IPS DF 6.9 (cell line): ENCODE results near the gene GRID1.

Experiments
- DNase-seq: peaks from one replicate; pipeline ENCODE4 v3.0.0-alpha.2; 2013; ENCODE audit warnings: low read depth, low spot score
- H3K27ac ChIP-seq: one replicate; pipeline ENCODE4 v1.5.1; 2013; ENCODE audit warnings: low read length, control low read depth
- H3K27me3 ChIP-seq: 2 replicates; pipeline ENCODE4 v1.6.1; 2013; ENCODE audit warnings: mild to moderate bottlenecking, low read length; ENCODE audit not compliant: control insufficient read depth, insufficient read depth
- H3K36me3 ChIP-seq: 2 replicates; pipeline ENCODE4 v1.6.1; 2013; ENCODE audit warnings: low read length; ENCODE audit not compliant: control insufficient read depth, insufficient read depth
- H3K4me1 ChIP-seq: 2 replicates; pipeline ENCODE4 v1.6.1; 2013; ENCODE audit warnings: low read length; ENCODE audit not compliant: control insufficient read depth, insufficient read depth
- H3K4me3 ChIP-seq: 2 replicates; pipeline ENCODE4 v1.5.1; 2013; ENCODE audit warnings: mild to moderate bottlenecking, low read length
- H3K9me3 ChIP-seq: 2 replicates; pipeline ENCODE4 v1.6.1; 2013; ENCODE audit warnings: low read length, inconsistent platforms; ENCODE audit not compliant: control insufficient read depth, insufficient read depth
- WGBS: extraction: QIAGEN DNeasy Blood & Tissue Kit; methylation state at CpG from one replicate; pipeline ENCODE4 v1.1.7; 2013; ENCODE audit warnings: mixed read lengths, missing lambda C conversion rate; ENCODE audit not compliant: insufficient read length, insufficient coverage; 5-methylcytosine and 5-hydroxymethylcytosine counted together

GRID1 gene

DNA sequence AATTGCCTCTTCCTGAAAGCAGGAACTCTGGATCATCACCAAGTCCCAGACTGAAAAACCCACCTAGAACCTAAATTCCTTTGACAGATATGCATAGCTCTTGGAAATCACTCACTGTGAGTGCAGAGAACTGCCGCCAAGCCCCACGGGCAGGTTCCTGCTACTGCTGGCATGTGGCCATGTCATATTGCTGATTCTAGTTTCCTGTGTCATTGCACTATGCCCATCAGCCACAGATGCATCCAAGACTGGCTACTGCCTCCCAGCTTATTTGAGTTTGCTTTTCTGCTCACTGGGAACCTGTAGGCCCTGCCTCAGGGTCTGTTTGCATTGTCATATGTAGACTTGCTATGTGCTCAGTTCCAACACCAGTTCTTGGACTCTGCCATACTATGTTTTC lies 786.0 kb downstream of the GRID1 start:
- H3K36me3 ChIP-seq: no peaks in the 10 kb centered on the region
- no CpG with 5 or more reads among the region's 2 CpGs for WGBS
- DNase-seq: no peak
- no peaks in the 10 kb centered on the region for H3K9me3 ChIP-seq
- H3K27ac ChIP-seq: no peak overlapping the region
- no peak overlapping the region for H3K4me3 ChIP-seq
- no peaks in the 10 kb centered on the region for H3K4me1 ChIP-seq
- H3K27me3 ChIP-seq: no peaks in the 10 kb centered on the region

- DNase-seq: no peak
- H3K9me3 ChIP-seq: no peaks in the 10 kb centered on the region
- H3K27me3 ChIP-seq: no peaks in the 10 kb centered on the region
- no peaks in the 10 kb centered on the region for H3K4me1 ChIP-seq
- no CpG with 5 or more reads among the region's 2 CpGs for WGBS
- H3K27ac ChIP-seq: no peak overlapping the region
- H3K4me3 ChIP-seq: no peak overlapping the region
- no peaks in the 10 kb centered on the region for H3K36me3 ChIP-seq
Measured at GRCh38 chr10:85578860-85579259, 787.7 kb downstream of the GRID1 start.

DNA sequence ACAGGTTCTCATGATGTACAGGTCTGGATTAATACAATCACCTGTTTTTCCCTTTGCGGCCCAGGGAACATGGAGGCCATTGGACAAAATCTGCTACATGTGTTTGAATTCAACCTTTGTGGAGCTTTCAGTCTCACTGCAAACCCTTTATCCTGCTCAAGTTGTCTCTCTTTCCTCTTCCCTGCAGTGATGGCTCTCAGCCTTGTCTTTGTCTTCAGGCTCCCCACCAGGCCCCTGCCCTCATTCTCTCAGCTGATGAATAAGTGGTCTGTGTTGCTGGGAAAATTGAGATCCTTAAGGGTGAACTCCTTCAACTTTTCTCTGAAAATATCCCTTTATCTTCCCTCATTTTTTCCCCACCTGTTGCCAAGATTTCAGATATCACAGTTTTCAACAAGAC lies 791.2 kb downstream of the GRID1 start:
- no peak for DNase-seq
- H3K9me3 ChIP-seq: no peaks in the 10 kb centered on the region
- H3K27me3 ChIP-seq: no peaks in the 10 kb centered on the region
- no peak overlapping the region for H3K4me3 ChIP-seq
- no peaks in the 10 kb centered on the region for H3K36me3 ChIP-seq
- no peaks in the 10 kb centered on the region for H3K4me1 ChIP-seq
- no peak overlapping the region for H3K27ac ChIP-seq
- no CpG with 5 or more reads among the region's 1 CpG for WGBS

DNA sequence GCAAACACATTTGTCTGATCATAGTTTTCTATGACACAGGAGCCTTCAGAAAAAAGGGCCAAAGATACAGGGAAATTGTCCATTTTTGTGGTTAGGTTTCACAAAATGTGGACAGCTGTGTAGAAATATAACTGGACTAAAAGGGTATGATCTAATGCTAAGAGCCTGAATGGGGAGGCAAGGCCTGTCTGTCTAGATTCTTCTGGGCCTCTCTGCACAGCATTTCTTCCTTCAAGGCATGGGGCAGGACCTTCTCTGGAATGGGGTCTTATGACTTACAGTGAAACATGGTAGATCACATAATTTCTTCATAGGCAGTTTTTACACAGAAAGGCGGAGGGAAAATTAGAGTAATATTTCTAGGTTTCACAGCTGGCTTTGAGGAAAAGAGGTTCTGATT lies 795.7 kb downstream of the GRID1 start:
- H3K9me3 ChIP-seq: no peaks in the 10 kb centered on the region
- no peaks in the 10 kb centered on the region for H3K36me3 ChIP-seq
- no peaks in the 10 kb centered on the region for H3K4me1 ChIP-seq
- H3K27ac ChIP-seq: no peak overlapping the region
- DNase-seq: no peak
- no CpG with 5 or more reads among the region's 1 CpG for WGBS
- H3K4me3 ChIP-seq: no peak overlapping the region
- no peaks in the 10 kb centered on the region for H3K27me3 ChIP-seq

DNA sequence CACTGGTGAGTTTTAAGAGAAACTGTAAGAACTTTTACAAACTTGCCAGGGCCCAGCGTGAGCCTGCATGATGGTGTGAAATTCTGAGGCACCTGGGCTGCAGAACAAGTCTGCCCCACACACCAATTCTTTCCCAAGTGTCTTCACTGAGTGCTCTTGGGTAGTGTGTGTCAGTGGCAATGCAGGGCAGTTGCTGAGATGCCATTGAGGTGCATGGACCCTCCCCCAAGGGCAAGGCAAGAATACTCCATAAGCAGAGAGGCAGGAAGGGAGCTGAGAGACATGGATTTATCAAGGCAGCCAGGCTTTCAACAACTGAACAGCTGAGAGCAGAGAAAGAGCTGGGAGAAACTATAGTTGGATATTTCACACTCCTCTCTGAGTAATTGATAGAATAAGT lies 801.2 kb downstream of the GRID1 start:
- no CpG with 5 or more reads among the region's 1 CpG for WGBS
- DNase-seq: no peak
- Histone ChIP-seq H3K27ac (no peak overlapping the region), H3K27me3 (no peaks in the 10 kb centered on the region), H3K4me1 (peaks cover 1% of the 10 kb centered on the region; the same call in 1 of the 2 replicates), H3K9me3 (no peaks in the 10 kb centered on the region), H3K4me3 (no peak overlapping the region), H3K36me3 (no peaks in the 10 kb centered on the region)

DNA sequence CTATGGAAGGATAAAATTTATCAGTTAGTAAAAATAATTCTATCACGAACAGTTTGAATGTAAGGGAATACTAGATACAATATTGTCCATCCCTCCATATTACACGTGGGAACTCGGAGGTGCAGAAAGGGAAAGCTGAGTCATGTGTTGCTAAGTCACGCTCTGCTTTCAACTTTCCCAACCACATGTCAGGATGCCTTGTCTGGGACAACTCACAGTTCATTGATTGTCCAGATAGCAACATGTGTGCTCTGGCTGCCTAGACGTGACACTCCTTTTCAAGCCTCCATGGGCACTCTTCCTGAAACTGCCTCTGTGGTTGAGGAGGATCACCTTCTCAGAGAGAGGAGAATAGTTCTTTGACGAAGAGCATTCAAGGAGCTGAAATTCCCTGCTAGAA lies 808.1 kb downstream of the GRID1 start:
- WGBS: no CpG with 5 or more reads among the region's 6 CpGs
- no peak overlapping the region for H3K27ac ChIP-seq
- H3K9me3 ChIP-seq: no peaks in the 10 kb centered on the region
- H3K4me1 ChIP-seq: no peaks in the 10 kb centered on the region
- no peak for DNase-seq
- no peaks in the 10 kb centered on the region for H3K36me3 ChIP-seq
- H3K27me3 ChIP-seq: no peaks in the 10 kb centered on the region
- H3K4me3 ChIP-seq: no peak overlapping the region

DNA sequence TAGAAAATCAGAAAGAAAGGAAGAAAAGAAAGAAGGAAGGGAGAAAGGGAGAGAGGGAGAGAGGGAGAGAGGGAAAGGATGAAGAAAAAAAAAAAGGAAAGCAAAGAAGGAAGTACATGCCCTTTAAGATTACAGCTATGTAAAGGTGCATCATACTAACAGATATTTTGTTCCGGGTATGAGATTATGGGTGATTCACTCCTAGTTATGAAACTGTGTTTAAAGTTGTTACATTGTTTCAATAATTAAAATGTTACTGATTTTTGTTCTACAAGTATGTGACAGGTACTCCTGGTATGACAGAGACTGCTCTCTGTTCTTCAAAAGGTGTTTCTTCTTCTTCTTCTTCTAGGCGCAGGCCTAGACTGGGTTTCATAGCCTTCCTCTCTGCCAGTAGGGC lies 808.9 kb downstream of the GRID1 start:
- Histone ChIP-seq H3K9me3 (no peaks in the 10 kb centered on the region), H3K36me3 (no peaks in the 10 kb centered on the region), H3K27me3 (no peaks in the 10 kb centered on the region), H3K4me1 (no peaks in the 10 kb centered on the region), H3K27ac (no peak overlapping the region), H3K4me3 (no peak overlapping the region)
- WGBS: no CpG with 5 or more reads among the region's 2 CpGs
- no peak for DNase-seq

DNA sequence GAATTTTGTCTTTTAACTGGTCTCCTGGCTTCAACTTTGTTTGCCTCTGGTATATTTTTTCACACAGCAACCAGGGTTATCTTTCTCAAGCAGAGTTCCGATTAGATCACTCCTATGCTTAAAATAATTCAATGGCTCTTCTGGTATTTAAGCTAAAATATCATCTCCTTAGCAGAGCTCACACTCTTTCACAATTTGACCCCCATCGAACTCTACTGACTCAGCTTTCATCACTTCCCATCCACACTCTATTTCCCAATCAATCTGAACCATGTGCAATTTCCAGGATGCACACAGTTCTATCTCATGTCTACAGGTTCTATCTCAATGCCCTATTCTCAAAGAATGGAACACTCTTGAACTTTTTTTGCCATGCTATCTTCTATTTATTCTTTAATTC lies 809.5 kb downstream of the GRID1 start:
- Histone ChIP-seq H3K9me3 (no peaks in the 10 kb centered on the region), H3K27ac (no peak overlapping the region), H3K4me1 (no peaks in the 10 kb centered on the region), H3K4me3 (no peak overlapping the region), H3K27me3 (no peaks in the 10 kb centered on the region), H3K36me3 (no peaks in the 10 kb centered on the region)
- DNase-seq: no peak
- WGBS: 100% methylated on average over 1 of the region's 2 CpGs
